Cardiac fibroblast (primary cell): ENCODE data around the gene GIPC2.
A peak's percentile ranks its signal among the peaks of the same experiment; 100 is the strongest.

Source experiments
- DNase-seq, 2 donors: peaks; one replicate each; pipeline versions ENCODE4 v3.0.0 to v3.0.0-alpha.2; 2010; ENCODE audit warnings: low read depth in 2 of 2
- H3K4me3 ChIP-seq, 2 donors: replicated peaks in 1 of 2; 1 replicate in 1 of 2; 2 replicates in 1 of 2; pipeline ENCODE4 v1.5.1; 2011; ENCODE audit warnings: low read depth in 2 of 2, low read length in 2 of 2, mild to moderate bottlenecking in 2 of 2, moderate library complexity in 1 of 2
- TF ChIP-seq, protein P1 (sequence below): IDR thresholded peaks from one replicate; pipeline ENCODE4 v1.5.1; 2011; ENCODE audit warnings: low read depth, mild to moderate bottlenecking, low read length, inconsistent platforms

GIPC2 gene

DNA sequence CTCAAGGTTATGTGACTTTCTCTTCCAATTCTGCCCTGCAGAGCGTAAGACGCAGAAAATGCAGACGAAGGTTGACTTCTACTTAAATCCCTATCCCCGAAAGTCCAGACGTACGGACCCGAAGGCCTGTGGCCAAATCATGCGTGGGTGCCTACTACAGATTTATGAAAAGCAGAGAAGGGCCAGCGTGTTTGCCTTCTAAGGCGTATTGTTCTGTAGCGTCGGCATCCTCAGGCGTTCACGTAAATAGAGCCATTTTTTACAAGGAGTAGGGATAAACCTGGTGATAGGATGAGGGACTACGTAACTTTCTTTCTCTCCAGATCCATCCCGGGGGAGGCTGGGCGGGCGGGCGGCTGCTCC lies 222 bp upstream of the GIPC2 start:
- no peak for DNase-seq
- TF ChIP-seq, protein P1, sequence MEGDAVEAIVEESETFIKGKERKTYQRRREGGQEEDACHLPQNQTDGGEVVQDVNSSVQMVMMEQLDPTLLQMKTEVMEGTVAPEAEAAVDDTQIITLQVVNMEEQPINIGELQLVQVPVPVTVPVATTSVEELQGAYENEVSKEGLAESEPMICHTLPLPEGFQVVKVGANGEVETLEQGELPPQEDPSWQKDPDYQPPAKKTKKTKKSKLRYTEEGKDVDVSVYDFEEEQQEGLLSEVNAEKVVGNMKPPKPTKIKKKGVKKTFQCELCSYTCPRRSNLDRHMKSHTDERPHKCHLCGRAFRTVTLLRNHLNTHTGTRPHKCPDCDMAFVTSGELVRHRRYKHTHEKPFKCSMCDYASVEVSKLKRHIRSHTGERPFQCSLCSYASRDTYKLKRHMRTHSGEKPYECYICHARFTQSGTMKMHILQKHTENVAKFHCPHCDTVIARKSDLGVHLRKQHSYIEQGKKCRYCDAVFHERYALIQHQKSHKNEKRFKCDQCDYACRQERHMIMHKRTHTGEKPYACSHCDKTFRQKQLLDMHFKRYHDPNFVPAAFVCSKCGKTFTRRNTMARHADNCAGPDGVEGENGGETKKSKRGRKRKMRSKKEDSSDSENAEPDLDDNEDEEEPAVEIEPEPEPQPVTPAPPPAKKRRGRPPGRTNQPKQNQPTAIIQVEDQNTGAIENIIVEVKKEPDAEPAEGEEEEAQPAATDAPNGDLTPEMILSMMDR, result no peak
- peak overlapping the region; percentile 49 to 58 for H3K4me3 ChIP-seq

DNA sequence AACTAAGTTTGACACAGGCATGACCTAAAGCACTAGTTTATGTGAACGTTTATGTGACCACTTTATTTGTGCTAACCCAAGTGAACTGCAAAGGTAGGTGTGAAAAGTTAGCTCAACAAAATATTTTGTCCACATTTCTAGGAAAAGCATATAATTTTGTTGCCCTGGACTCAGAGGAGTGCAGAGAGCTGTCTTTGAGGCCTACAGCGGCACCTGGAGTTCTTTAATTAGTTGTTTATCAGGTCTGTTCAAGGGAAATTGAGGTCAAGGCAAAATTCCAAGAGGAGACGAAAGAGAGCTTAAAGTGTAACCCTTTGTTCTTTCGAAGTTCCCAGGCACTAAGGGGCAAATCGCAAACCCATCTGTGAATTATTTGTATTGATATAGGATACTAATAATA lies 1.3 kb downstream of the GIPC2 start:
- DNase-seq, result no peak
- TF ChIP-seq, protein P1, result no peak
- no peak overlapping the region for H3K4me3 ChIP-seq

DNA sequence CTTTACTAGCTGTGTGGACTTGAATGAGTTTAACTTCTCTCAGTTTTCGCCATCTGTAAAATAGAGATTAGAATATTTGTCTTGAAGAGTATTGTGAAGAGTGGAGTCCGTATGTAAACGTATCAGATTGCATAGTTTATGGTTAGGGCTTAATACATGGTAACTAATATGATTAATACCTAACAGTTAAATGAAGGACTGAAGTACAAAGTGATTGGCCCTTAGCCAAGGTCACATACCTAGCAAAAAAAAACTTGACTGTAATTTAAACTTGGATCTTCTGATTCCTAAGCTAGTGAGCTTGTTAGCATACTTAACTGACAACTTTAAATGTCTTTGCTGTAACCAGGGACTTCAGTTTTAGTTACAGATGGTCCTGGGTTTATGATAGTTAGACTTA lies 1.9 kb downstream of the GIPC2 start:
- TF ChIP-seq, protein P1, result no peak

GRCh38 chr1:78048446-78048845 lies 2.7 kb downstream of the GIPC2 start:
- no peak overlapping the region for H3K4me3 ChIP-seq
- DNase-seq, result no peak
- TF ChIP-seq, protein P1, result no peak

More for the DNA sequence above, 1.9 kb downstream of the GIPC2 start:
- no peak overlapping the region for H3K4me3 ChIP-seq
- no peak for DNase-seq

DNA sequence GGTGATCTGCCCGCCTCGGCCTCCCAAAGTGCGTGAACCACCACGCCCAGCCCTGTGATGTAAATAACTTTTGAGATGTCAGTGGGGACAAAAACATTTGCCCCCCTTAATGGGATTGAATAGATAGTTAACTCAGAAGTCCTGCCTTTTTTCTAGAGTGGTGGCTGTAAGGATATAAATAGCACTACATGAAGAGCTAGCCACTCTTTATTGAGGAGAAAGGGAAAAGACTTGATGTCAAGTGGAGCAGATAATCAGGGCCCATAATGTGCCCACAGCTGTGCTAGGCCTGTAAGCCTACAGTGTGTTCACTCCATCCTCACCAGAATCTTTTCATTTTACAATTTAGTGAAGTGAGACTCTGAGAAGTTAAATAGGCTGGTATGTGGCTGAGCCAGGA lies 3.6 kb downstream of the GIPC2 start:
- no peak overlapping the region for H3K4me3 ChIP-seq
- DNase-seq, result no peak
- TF ChIP-seq, protein P1, result no peak

DNA sequence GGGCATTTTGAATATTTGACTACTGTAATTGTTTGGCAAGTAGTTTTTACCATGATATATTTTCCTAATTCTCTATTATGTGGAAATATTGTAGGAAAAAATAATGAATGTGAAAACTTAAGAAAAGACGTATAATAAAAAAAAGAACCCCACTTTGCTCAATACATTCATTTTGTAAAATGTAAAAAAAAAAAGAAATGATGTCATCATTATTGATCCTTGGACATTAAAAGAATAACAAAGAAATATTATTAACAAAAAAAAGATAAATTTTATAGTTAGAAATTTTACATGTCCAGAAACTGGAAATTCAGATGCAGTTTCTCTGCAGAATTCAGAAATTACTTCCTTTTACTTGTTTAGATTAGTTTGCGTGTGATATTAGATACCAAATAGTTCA lies 5.2 kb downstream of the GIPC2 start:
- TF ChIP-seq, protein P1, result no peak
- no peak for DNase-seq
- no peak overlapping the region for H3K4me3 ChIP-seq

DNA sequence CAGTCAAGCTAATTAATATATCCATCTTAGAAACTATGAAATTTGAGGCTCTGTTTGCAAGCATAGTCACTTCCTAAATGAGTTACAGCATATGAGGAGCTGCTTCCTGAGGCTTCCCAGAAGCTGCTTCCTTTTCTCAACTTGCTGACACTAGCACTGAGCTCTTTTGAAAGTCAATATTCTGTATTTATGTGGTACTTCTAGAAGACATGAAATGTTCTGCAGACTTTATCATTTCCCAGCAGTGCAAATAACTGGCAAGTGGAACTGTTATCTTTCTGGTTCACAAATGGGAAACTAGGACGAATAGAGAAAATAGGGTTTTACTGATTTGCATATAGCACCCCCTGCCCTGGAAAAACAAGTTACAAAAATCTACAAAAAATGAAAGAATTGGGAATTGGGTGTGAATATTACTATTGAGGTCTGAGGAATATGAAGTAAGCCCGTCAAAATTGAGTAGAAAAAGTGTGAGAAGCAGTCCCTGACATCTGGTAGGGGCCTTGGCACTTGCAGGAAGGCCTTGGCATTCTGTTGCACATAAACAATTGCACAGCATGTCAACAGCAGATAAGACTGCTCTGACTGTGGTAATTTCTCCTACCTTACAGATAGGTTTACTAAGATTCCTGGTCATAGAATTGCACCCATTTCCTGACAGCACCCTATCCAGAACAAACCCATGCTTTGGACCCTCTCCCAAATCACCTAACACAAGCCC lies 7.1 kb downstream of the GIPC2 start:
- peak in 1 of 2 donors; percentile 39 for DNase-seq
- H3K4me3 ChIP-seq, result no peak overlapping the region
- TF ChIP-seq, protein P1, result no peak
